Esophagus mucosa (tissue), 1 donor: ENCODE data around the gene ADRM1. TPM values are rescaled to one million over a fixed set of nuclear protein-coding genes. Genes with fewer than 3 reads are reported as not detected.
A peak's percentile ranks its signal among the peaks of the same experiment; 100 is the strongest.

Experiments used
- ATAC-seq: fragments of 200-7000 bp; cut with Tn5 transposase; one replicate; pipeline ENCODE4 v1.9.1; 2020
- total RNA-seq: library from RNA; stranded (reverse); gene quantifications from one replicate; pipeline ENCODE4 v1.2.4, GENCODE V29; 2023
- donor health status: DM: yes; HTN: yes; CAD: no.

The ADRM1 gene
- total RNA-seq, 1 donor from 2014 or later, result 76.1 TPM

- ATAC-seq, result no peak
Observed at GRCh38 chr20:62356589-62357186, 53.9 kb downstream of the ADRM1 start.

DNA sequence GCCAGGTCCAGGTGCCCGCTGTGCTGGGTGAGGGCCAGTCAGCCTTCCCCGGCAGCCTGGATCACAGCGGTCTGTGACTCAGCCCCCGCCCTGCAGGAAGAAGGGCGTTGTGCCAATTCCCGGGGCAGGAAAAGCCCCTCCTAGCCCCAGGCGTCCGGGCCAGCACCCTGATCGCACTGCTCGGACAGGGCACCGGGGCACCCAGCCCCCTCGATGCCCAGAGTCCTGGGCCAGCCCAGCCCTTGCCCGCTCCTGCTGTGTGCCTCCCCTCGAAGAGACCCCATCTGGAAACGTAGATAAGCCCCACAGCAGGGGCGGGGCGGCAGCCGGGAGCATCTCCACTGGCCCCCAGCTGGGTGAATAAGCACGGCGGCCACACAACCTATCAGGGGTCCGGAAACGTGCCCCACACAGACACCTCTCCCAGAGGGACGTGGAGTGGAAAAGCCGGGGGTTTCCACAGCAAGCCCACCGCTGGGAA, 54.4 kb downstream of the ADRM1 start:
- peak; percentile 2 for ATAC-seq

GRCh38 chr20:62357681-62358080, 54.9 kb downstream of the ADRM1 start:
- ATAC-seq, result no peak

Other genes with a start within 250 kb of the ADRM1 start
- gene TAF4, start 237.1 kb upstream of the ADRM1 start, total RNA-seq, result 7.7 TPM
- gene LSM14B, start 180.5 kb upstream of the ADRM1 start, total RNA-seq, result 28.7 TPM
- 177 TPM for gene PSMA7, start 159.6 kb upstream of the ADRM1 start, total RNA-seq
- 6.9 TPM for gene SS18L1, start 159.2 kb upstream of the ADRM1 start, total RNA-seq
- gene MTG2, start 120.0 kb upstream of the ADRM1 start, total RNA-seq, result 20.2 TPM
- not detected for gene HRH3, start 82.7 kb upstream of the ADRM1 start, total RNA-seq
- gene OSBPL2, start 64.5 kb upstream of the ADRM1 start, total RNA-seq, result 58.5 TPM
- gene LAMA5, start 64.3 kb downstream of the ADRM1 start, total RNA-seq, result 83.4 TPM
- 1,745 TPM for gene RPS21, start 84.1 kb downstream of the ADRM1 start, total RNA-seq
- gene CABLES2, start 104.3 kb downstream of the ADRM1 start, total RNA-seq, result 2.4 TPM
- 5.1 TPM for gene RBBP8NL, start 124.5 kb downstream of the ADRM1 start, total RNA-seq
- gene GATA5, start 173.0 kb downstream of the ADRM1 start, total RNA-seq, result not detected